Mucosa of descending colon (tissue), 3 donors: ENCODE data around the gene ID3. TPM values are rescaled to one million over a fixed set of nuclear protein-coding genes. Genes with fewer than 3 reads are reported as not detected.
A peak's percentile ranks its signal among the peaks of the same experiment; 100 is the strongest.

Experiments
- ATAC-seq: fragments of 200-7000 bp; cut with Tn5 transposase; one replicate; pipeline ENCODE4 v1.9.1; 2020; ENCODE audit warnings: mild to moderate bottlenecking, moderate library complexity
- DNase-seq, 3 donors: peaks; one replicate each; pipeline ENCODE4 v3.0.0-alpha.2; 2020
- H3K36me3 ChIP-seq: fragments of 200-600 bp; one replicate; pipeline ENCODE4 v1.8.0; 2021; ENCODE audit warnings: low read depth, mild to moderate bottlenecking
- H3K4me1 ChIP-seq: fragments of 200-600 bp; one replicate; pipeline ENCODE4 v1.8.0; 2021; ENCODE audit warnings: low read depth, mild to moderate bottlenecking
- H3K4me3 ChIP-seq: fragments of 200-600 bp; one replicate; pipeline ENCODE4 v1.8.0; 2021; ENCODE audit warnings: mild to moderate bottlenecking
- H3K9me3 ChIP-seq: fragments of 200-600 bp; one replicate; pipeline ENCODE4 v1.8.0; 2021; ENCODE audit warnings: mild to moderate bottlenecking
- CTCF ChIP-seq: fragments of 200-600 bp; IDR thresholded peaks from one replicate; pipeline ENCODE4 v1.8.0; 2022; ENCODE audit warnings: antibody characterized with exemption, mild to moderate bottlenecking
- intact Hi-C, 2 donors: fragments of 100-400 bp; cut with DNase I in 1 of 2; cut with micrococcal nuclease in 1 of 2; formaldehyde crosslinking; loops; one replicate each; pipeline versions ENCODE4 v1.11.0 to v1.11.1; 2022; cut with DNase I, micrococcal nuclease
- total RNA-seq, 3 donors: library from RNA; stranded (reverse); fragmentation: NEBNext Ultra II Directional in 2 of 3; extraction: Animal tissue kit (Norgen Biotek cat#: 25700) in 2 of 3; gene quantifications; one replicate each; pipeline versions ENCODE4 v1.2.1 to v1.2.4, GENCODE V29; 2021 to 2023
- donor health status: DM: no; HTN: no; CAD: no; lungs with moderate emphysema.
- donor health status: DM: no; HTN: no; CAD: no.
- donor health status: DM: no; HTN: yes; CAD: no.

The ID3 gene
- total RNA-seq, 3 donors from 2014 or later = 83.0 to 316 (median 121) TPM

GRCh38 chr1:23526329-23527041 is 32.8 kb downstream of the ID3 start:
- intact Hi-C loops = no loop called here
- Histone ChIP-seq H3K36me3 (no peaks in the 10 kb centered on the region), H3K9me3 (no peaks in the 10 kb centered on the region), H3K4me1 (peaks cover 68% of the 10 kb centered on the region), H3K4me3 (no peak overlapping the region)
- DNase-seq = peak in 2 of 3 donors; percentile 49 to 53
- ATAC-seq = no peak
- TF ChIP-seq CTCF = no peak

- peak; percentile 15 for ATAC-seq
- DNase-seq = peak; percentile 52 to 73 (median 64)
- no peak overlapping the region for H3K4me3 ChIP-seq
- intact Hi-C loops = no loop called here
- TF ChIP-seq CTCF = no peak
- peaks cover 63% of the 10 kb centered on the region for H3K4me1 ChIP-seq
- no peaks in the 10 kb centered on the region for H3K36me3 ChIP-seq
- no peaks in the 10 kb centered on the region for H3K9me3 ChIP-seq
Observed at GRCh38 chr1:23525558-23526250, 33.6 kb downstream of the ID3 start.

GRCh38 chr1:23524716-23525401 is 34.4 kb downstream of the ID3 start:
- ATAC-seq (peak; percentile 74), DNase-seq (peak; percentile 93)
- Histone ChIP-seq H3K4me1 (peaks cover 59% of the 10 kb centered on the region), H3K36me3 (no peaks in the 10 kb centered on the region), H3K9me3 (no peaks in the 10 kb centered on the region), H3K4me3 (no peak overlapping the region)
- intact Hi-C loops = no loop called here
- no peak for TF ChIP-seq CTCF

GRCh38 chr1:23524163-23524562 is 35.1 kb downstream of the ID3 start:
- peak; percentile 63 for ATAC-seq
- Histone ChIP-seq H3K4me1 (peaks cover 57% of the 10 kb centered on the region), H3K9me3 (no peaks in the 10 kb centered on the region)

More at GRCh38 chr1:23524163-23524562, 35.1 kb downstream of the ID3 start:
- DNase-seq = peak; percentile 75 to 76 (median 75)
- H3K4me3 ChIP-seq = no peak overlapping the region
- TF ChIP-seq CTCF = no peak
- no peaks in the 10 kb centered on the region for H3K36me3 ChIP-seq
- intact Hi-C loops = no loop called here
